Measurements from ENCODE around the gene LCT. TPM values are rescaled to one million over a fixed set of nuclear protein-coding genes. Genes with fewer than 3 reads are reported as not detected.

LCT gene
- total and polyA plus RNA-seq, 2 of the 4 experiments (the other 2 are of a cell fraction): under 0.01 TPM; not detected in 1

DNA sequence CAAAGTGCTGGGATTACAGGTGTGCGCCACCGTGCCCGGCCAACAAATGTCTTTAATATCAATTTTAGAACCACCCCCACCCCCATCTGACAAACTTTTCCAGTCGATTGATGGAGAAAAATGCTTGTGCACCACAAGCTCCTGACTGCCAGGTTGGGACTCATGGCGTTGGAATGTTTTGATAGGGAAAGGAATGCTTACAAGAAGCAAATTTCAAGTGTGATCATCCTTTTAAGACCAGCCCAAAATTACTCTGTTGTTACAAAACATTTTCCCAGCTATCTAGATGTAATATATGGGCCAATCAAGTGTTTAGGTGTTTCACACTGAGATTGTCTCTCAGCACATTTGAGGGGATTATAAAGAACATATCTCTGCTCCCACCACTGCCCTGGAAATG is 50.2 kb downstream of the LCT start:
- Histone ChIP-seq H3K4me1 (ENCODE audit: control insufficient read depth, insufficient read depth, low read length) (peaks cover 13% of the 10 kb centered on the region), H3K18ac (ENCODE audit: low read depth, low read length) (peak overlapping the region; percentile 77), H2AK9ac (replicated peaks; ENCODE audit: low read depth, low read length, poor library complexity) (no peak overlapping the region), H3K4me2 (ENCODE audit: low read depth, low read length) (peak overlapping the region; percentile 81), H3K23ac (ENCODE audit: low read depth, low read length) (no peak overlapping the region), H4K8ac (ENCODE audit: low read depth in 2 of 2, low read length in 2 of 2) (peak overlapping the region in 1 of 2 experiments; percentile 67; a peak in 2 of 4 replicates), H3K56ac (ENCODE audit: extremely low read depth, insufficient read depth, low read length) (peak overlapping the region; percentile 22; the same call in 1 of the 2 replicates), H2BK20ac (ENCODE audit: low read depth, low read length) (peak overlapping the region; percentile 65), H3K9ac (ENCODE audit: low read depth, low read length) (no peak overlapping the region), H2AFZ (replicated peaks; ENCODE audit: low read length, poor library complexity) (no peak overlapping the region), H4K5ac (ENCODE audit: low read depth, low read length) (peak overlapping the region; percentile 69), H3K4ac (ENCODE audit: low read depth, low read length) (peak overlapping the region; percentile 87), H4K20me1 (ENCODE audit: insufficient read depth, low read length) (peaks cover 3% of the 10 kb centered on the region; the same call in 1 of the 2 replicates), H3K4me3 (ENCODE audit: insufficient read depth, low read depth, low read length) (no peak overlapping the region), H4K91ac (ENCODE audit: insufficient read depth, low read depth, low read length) (peak overlapping the region; percentile 82; the same call in 1 of the 2 replicates), H3K79me1 (ENCODE audit: low read depth in 1 of 2, low read length in 2 of 2) (peaks cover 0 to 13% of the 10 kb centered on the region in 2 experiments; a peak in 2 of 4 replicates), H3K9me1 (ENCODE audit: insufficient read depth, low read length) (peaks cover 8% of the 10 kb centered on the region; the same call in 1 of the 2 replicates), H2AK5ac (ENCODE audit: low read depth, low read length) (peak overlapping the region; percentile 91; the same call in 1 of the 2 replicates), H3K14ac (replicated peaks; ENCODE audit: low read depth, low read length) (peak overlapping the region; percentile 65), H3K27me3 (ENCODE audit: control insufficient read depth, insufficient read depth, low read length) (no peaks in the 10 kb centered on the region), H2BK5ac (ENCODE audit: low read depth, low read length, poor library complexity, severe bottlenecking) (peak overlapping the region; percentile 83), H3K9me3 (ENCODE audit: control insufficient read depth, insufficient read depth, low read length) (peaks cover 2% of the 10 kb centered on the region; the same call in 1 of the 2 replicates), H2BK15ac (ENCODE audit: low read depth, low read length) (peak overlapping the region; percentile 45; the same call in 2 of the 3 replicates), H3K27ac (ENCODE audit: insufficient read depth, low read length) (peak overlapping the region; percentile 82), H3K36me3 (ENCODE audit: control insufficient read depth, insufficient read depth, low read length) (peaks cover 17% of the 10 kb centered on the region), H2BK120ac (ENCODE audit: low read depth, low read length) (peak overlapping the region; percentile 18; the same call in 1 of the 2 replicates)
- peak; percentile 74 for ATAC-seq (ENCODE audit: low read depth)
- ChIA-PET CTCF (interaction anchor here (0.9 to 1.6 kb wide), 3 partner anchors 12 to 798 kb away, joined by 3 to 4 read pairs (median 3); no protein-coding TSS in a partner anchor), POLR2A (ENCODE audit: unreplicated experiment) (no interaction called here)
- dilution Hi-C loops (cut with HindIII; ENCODE audit: low sequenced_read_pairs, unreplicated experiment) (no loop called here), intact Hi-C loops (cut with micrococcal nuclease) (no loop called here), in situ Hi-C loops (cut with MboI; ENCODE audit: low sequenced_read_pairs) (no loop called here)
- no CpG with 5 or more reads among the region's 5 CpGs for WGBS, 2 experiments (ENCODE audit: extremely low coverage in 2 of 2, insufficient read length in 1 of 2)
- TF ChIP-seq, protein P1, sequence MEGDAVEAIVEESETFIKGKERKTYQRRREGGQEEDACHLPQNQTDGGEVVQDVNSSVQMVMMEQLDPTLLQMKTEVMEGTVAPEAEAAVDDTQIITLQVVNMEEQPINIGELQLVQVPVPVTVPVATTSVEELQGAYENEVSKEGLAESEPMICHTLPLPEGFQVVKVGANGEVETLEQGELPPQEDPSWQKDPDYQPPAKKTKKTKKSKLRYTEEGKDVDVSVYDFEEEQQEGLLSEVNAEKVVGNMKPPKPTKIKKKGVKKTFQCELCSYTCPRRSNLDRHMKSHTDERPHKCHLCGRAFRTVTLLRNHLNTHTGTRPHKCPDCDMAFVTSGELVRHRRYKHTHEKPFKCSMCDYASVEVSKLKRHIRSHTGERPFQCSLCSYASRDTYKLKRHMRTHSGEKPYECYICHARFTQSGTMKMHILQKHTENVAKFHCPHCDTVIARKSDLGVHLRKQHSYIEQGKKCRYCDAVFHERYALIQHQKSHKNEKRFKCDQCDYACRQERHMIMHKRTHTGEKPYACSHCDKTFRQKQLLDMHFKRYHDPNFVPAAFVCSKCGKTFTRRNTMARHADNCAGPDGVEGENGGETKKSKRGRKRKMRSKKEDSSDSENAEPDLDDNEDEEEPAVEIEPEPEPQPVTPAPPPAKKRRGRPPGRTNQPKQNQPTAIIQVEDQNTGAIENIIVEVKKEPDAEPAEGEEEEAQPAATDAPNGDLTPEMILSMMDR (conservative IDR thresholded peaks at IDR 0.05; ENCODE audit: low read depth, low read length): no peak
- TF ChIP-seq FOS (IDR thresholded peaks at IDR 0.05; ENCODE audit: low read depth, low read length) (peak; percentile 35; the same call in 1 of the 2 replicates), MAFK (IDR thresholded peaks at IDR 0.05; ENCODE audit: low read depth, low read length) (peak; percentile 45; the same call in 1 of the 2 replicates)
- BruUV-seq (replicated peaks): no TSS peak
- peak; percentile 95 for DNase-seq

Data from IMR-90 (cell line).